Stimulated activated CD8-positive, alpha-beta memory T cell treated with anti-CD3 and anti-CD28 coated beads, Interleukin-4, amount 100 ng/mL, for 1 hour (primary cell): ENCODE results near the gene COIL.

Experiments
- DNase-seq, 2 donors: peaks; one replicate each; pipeline ENCODE4 v3.0.0-alpha.2; 2020; ENCODE audit warnings: low read depth in 2 of 2, low spot score in 1 of 2

The COIL gene

DNA sequence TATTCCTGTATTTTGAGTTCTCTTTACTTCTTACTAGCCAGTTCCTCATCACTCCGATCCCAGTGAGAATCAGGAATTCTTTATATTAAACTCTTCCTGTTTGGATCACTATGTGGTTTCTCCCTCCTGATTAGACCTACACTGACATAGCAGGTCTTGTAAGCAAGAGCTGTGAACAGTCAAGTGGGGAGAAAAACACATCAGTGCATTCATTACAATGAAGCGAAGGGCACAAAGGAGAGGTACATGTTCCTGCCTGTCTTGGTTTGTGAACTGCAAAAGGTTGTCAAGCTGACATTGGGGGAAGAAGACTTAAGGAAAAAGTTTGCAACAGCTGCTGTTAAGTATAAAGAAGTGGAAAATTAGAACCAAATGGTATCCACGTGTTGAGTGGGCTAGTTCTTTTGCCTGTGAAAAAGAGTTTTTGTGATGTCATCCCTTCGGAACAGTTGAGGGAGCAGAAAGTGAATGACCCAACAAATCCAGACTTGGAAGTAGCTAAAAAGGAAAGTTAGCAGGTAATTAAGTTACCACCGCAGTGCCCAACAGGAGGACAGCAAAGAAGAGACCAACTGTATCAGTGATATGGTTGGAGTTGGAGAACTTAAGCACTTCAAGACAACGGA lies 24.0 kb downstream of the COIL start:
- DNase-seq = no peak

GRCh38 chr17:56935461-56935860 lies 25.4 kb downstream of the COIL start:
- no peak for DNase-seq

GRCh38 chr17:56934280-56934679 lies 26.6 kb downstream of the COIL start:
- no peak for DNase-seq

DNA sequence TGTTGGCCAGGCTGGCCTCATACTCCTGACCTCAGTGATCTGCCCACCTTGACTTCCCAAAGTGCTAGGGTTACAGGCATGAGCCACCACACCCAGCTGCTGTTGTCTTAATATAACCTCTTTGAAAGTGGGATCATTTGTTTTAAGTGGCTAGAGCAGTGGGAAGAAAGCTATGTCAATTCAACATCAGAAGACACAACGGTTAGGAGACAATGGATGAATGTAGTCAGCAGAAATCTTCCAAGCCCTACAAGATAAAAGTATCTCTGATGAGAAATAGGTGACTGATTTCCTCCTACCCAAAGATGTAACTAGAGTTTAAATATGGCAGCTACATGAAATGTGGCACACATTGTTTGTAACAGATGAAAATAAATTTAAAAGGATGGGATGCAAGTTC lies 27.0 kb downstream of the COIL start:
- DNase-seq = no peak

GRCh38 chr17:56933151-56933745 lies 27.6 kb downstream of the COIL start:
- no peak for DNase-seq

DNA sequence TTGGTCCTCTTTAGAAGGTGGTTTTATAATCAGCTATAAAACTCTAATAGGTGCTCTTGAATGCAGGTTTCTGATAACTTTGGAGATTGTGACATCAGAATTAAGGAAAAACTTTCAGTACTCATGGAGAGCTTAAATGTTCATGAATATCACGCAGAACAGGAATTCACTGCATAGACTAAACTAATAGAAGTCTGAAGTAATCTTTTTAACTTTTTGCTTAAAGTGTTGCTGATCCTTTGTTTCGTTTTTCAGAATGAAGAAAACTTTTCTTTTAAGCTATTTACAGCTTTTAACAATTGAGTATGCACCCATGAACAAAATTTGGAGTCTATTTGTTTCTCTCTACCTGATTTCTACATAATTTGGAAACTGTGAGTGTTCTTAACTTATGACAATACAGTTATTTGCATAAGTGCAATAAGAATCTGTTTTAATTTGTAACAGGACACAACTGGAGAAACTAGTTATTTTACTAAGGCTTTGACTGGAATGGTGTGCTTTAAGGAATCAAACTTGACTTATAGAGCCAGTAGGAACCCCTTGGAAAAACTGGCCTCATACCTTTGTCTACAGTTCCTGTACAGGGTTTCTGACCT lies 30.0 kb downstream of the COIL start:
- DNase-seq = no peak

DNA sequence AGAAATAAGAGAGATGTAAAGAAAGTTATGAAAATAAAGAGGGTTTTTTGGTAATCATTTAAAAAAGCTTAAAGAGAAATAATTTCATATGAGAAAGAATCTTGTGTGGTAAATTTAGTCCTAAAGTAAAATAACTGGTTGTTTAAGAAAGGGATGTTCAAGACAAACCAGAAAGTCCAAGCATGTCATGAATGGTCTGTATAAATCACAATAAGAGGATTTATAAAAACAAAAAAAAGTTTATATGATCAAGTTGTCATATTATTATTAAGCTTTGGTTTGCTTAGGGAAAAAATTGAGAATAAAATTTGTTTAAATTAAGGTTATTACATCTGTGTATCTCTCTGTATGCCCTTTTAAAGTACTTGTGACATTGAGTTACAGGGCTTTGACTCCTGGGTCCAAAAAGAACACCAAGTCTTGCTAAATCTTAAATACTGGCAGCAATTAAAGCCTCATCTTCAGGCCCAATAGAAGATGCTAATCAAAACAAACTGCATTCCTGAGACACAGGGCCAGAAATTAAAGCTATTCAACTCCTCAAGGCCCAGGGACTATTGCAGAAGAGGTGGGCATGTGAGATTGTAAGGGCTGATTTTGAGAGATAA lies 31.4 kb downstream of the COIL start:
- DNase-seq = no peak

GRCh38 chr17:56928586-56928985 lies 32.3 kb downstream of the COIL start:
- no peak for DNase-seq

DNA sequence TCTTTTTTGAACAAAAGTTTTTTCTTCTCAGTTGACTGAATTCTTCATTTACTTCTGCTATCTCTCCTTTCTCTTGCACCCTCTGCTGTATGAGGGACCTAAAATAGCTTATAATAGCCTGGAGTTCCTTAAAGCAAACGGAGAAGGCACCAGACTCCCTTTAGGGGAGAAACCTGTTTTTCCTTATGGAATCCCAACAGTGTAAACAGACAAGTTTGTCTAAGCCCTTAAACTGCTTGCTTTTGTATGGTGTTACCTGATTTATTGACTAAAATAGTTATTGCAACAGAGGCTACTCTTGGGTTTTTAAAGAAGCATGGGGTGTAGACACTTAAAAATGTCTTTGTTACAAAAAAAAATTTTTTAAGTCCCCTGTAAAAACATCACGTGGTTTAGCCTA lies 34.1 kb downstream of the COIL start:
- DNase-seq = no peak

- no peak for DNase-seq
Measured at GRCh38 chr17:56926270-56926669, 34.6 kb downstream of the COIL start.

DNA sequence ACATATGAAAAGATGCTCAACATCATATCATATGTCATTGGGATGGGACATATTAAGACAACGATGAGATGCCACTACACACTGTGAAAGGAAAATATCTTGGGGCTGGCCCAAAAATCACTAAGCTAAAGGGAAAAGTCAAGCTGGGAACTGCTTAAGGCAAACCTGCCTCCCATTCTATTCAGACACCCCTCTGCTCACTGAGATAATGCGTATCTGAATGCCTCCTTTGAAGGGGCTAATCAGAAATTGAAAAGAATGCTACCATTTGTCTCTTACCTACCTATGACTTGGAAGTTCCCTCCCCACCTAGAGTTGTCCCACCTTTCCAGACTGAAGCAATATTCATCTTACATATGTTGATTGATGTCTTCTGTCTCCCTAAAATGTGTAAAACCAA lies 35.8 kb downstream of the COIL start:
- no peak for DNase-seq

DNA sequence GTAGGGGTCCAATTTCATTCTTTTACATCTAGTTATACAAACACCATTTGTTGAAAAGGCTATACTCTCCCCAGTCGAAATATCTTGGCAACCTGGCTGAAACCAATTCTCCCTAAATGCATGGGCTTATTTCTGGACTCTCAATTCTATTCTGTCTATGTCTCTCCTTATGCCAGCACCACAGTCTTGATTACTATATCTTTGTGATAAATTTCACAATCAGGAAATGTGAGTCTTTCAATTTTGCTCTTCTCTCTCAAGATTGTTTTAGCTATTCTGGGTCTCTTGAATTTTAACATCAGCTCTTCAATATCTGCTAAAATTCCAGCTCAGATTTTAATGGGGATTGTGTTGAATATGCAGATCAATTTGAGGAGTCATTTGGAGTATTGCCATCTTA lies 41.1 kb downstream of the COIL start:
- no peak for DNase-seq

DNA sequence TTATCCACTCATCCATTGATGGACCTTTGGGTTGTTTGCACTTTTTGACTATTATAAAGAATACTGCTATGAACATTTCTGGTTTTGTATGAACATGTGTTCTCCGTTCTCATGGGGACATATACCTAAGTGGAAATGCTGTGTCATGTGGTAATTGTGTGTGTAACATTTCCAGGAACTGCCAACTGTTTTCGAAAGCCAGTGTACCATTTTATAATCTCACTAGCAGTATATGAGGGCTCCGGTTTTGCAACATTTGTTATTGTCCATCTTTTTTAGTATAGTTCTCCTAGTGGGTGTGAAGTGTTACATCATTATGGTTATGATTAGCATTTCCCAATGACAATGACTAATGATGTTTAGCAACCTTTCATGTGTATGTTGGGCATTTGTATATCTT lies 41.9 kb downstream of the COIL start:
- DNase-seq = no peak

GRCh38 chr17:56917559-56918296 lies 43.1 kb downstream of the COIL start:
- DNase-seq = no peak

DNA sequence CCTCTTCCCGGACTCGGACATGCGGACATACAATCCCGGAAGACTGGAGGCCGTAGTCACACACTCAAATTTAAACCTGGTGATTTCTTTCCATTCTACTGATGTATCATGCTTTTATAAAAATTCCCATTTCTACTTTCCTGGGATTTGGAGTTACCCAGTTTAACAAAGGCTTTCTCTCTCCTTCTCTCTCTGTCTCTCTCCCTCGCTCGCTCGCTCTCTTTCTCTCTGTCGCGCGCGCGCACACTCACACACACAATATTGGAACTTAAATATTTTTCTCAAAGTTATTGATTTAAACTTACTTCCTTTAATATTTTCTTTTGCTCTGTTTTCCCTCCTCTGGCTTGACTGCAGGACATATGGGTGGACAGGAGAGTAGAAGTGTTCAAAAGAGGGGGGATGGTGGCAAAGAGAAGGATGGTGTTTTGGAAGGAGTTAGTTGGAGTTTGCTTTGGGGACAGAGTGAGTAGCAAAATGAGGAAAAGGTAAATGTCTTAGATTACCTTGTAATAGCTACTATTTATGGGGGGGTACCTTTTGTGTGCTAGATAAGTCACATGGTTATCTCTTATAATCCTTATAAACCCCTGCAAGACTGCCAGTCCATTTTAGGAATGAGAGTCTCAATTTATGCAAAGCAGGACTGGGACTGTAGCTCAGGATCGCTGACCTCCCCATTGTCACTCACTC lies 46.1 kb downstream of the COIL start:
- no peak for DNase-seq

DNA sequence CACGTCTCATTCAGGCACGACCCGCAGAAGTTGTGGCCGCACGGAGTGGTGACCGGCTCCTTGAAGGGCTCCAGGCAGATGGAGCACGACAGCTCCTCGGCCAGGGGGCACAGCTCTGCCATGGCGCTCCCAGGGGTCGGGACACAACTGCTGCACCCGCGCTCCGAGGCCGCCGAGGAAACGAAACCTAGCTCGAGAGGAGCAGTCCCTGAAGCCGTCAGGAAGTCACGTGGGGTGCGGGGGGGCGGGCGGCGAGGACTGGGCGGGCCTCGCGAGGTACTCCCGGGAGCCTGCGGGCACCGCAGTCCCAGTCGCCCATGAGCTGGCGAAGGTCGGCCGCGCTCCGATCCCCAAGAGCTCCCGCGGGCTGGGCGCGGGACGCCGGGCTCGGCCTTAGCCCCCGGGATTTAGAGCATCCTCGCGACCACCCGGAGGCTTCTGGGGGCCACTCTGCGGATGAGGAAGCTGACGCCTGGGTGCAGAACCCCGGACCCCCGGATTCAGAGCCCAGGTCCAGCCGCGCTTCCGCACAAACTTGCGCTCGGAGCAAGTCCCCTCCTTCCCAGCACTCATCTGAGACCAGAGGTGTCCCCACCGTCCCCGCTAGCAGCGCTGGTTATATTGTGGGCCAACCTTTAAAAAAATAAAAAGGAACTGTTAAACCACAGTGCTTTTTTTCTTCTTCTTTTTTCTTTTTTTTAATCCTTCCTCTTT lies 46.8 kb downstream of the COIL start, which contains the start of gene TRIM25:
Gene TRIM25, minus strand, starts transcription at position 183 of the 714 bp plus-strand sequence. Its CDS starts 61 bp downstream, at position 122.
- peak; percentile 77 to 83 for DNase-seq

- no peak for DNase-seq
Measured at GRCh38 chr17:56913353-56913866, 47.4 kb downstream of the COIL start.

DNA sequence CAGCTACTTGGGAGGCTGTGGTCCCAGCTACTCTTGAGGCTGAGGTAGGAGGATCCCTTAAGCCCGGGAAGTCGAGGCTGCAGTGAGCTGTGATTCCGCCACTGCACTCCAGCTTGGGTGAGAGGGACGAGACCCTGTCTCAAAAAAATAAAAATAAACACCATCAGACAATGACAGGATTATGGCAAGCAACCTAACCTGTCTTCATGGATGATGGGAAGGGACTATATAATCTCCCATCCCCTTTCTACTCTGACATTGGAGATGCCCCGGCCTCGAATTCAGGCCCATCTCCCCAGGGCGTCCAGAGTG lies 47.9 kb downstream of the COIL start:
- no peak for DNase-seq

- no peak for DNase-seq
Measured at GRCh38 chr17:56912105-56912999, 48.5 kb downstream of the COIL start.
